ENCODE results near the gene EFCC1. TPM values are rescaled to one million over a fixed set of nuclear protein-coding genes. Genes with fewer than 3 reads are reported as not detected.

The EFCC1 gene
- total RNA-seq, 2 experiments from 2014 or later = 0.16 to 0.38 TPM

DNA sequence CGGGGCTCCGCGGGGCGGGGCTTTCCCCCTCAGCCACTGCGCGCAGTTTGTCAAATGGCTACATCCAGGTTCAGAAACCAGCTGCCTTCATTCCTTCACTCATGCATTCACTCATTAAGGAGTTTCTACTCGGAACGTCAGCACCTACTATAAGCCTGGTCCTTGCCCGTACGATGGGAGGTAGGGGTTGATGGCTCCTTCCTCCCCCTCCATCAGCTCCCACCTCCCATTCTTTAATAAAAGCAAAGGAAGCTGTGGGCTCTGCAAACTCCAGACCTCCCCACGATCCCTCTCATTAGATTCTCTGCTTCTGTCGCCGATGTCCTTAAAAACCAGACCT is 7.0 kb upstream of the EFCC1 start:
- Mint-ChIP-seq H3K4me3 (peak overlapping the region; percentile 63), H3K36me3 (ENCODE audit: low read depth) (no peaks in the 10 kb centered on the region), H3K27me3 (no peaks in the 10 kb centered on the region), H3K9me3 (no peaks in the 10 kb centered on the region), H3K4me1 (ENCODE audit: low read depth) (peaks cover 35% of the 10 kb centered on the region), H3K27ac (no peak overlapping the region)
- no peak for DNase-seq
- CTCF ChIA-PET = interaction anchor here (1.0 to 9.2 kb wide), 8 partner anchors 10 to 115 kb away, joined by 3 to 73 read pairs (median 6); partner anchors contain the start of gene ACAD9
- no peak for TF ChIP-seq CTCF (IDR thresholded peaks at IDR 0.05)
- intact Hi-C loops (cut with micrococcal nuclease) = no loop called here
- no peak for ATAC-seq
- POLR2A ChIA-PET = interaction anchor here (1.1 to 2.4 kb wide), 7 partner anchors 10 to 107 kb away, joined by 3 to 7 read pairs (median 5); no protein-coding TSS in a partner anchor

GRCh38 chr3:128994581-128995546 is 6.2 kb upstream of the EFCC1 start:
- H3K9me3 Mint-ChIP-seq = no peaks in the 10 kb centered on the region
- no peak for ATAC-seq

GRCh38 chr3:128995737-128996136 is 5.4 kb upstream of the EFCC1 start:
- CTCF ChIA-PET = interaction anchor here (0.8 to 9.2 kb wide), 6 partner anchors 8 to 120 kb away, joined by 3 to 73 read pairs (median 10); no protein-coding TSS in a partner anchor
- peaks cover 37% of the 10 kb centered on the region for H3K4me1 Mint-ChIP-seq (ENCODE audit: low read depth)
- no peak overlapping the region for H3K4me3 Mint-ChIP-seq
- POLR2A ChIA-PET = interaction anchor here (0.6 to 1.9 kb wide), 6 partner anchors 13 to 320 kb away, joined by 3 to 8 read pairs (median 4); partner anchors contain the start of gene RAB43
- H3K9me3 Mint-ChIP-seq = no peaks in the 10 kb centered on the region
- H3K27ac Mint-ChIP-seq = no peak overlapping the region
- intact Hi-C loops (cut with micrococcal nuclease) = no loop called here
- TF ChIP-seq CTCF (IDR thresholded peaks at IDR 0.05) = no peak
- peaks cover 5% of the 10 kb centered on the region for H3K27me3 Mint-ChIP-seq
- DNase-seq (no peak), ATAC-seq (no peak)
- H3K36me3 Mint-ChIP-seq (ENCODE audit: low read depth) = no peaks in the 10 kb centered on the region

More at GRCh38 chr3:128994581-128995546, 6.2 kb upstream of the EFCC1 start:
- POLR2A ChIA-PET = interaction anchor here (0.6 to 2.4 kb wide), 11 partner anchors 9 to 321 kb away, joined by 3 to 8 read pairs (median 5); partner anchors contain the start of gene RAB43
- DNase-seq = peak; percentile 33
- no peak for TF ChIP-seq CTCF (IDR thresholded peaks at IDR 0.05)
- H3K4me1 Mint-ChIP-seq (ENCODE audit: low read depth) = peaks cover 36% of the 10 kb centered on the region
- H3K27ac Mint-ChIP-seq = no peak overlapping the region
- intact Hi-C loops (cut with micrococcal nuclease) = no loop called here
- no peaks in the 10 kb centered on the region for H3K27me3 Mint-ChIP-seq
- peak overlapping the region; percentile 63 for H3K4me3 Mint-ChIP-seq
- no peaks in the 10 kb centered on the region for H3K36me3 Mint-ChIP-seq (ENCODE audit: low read depth)
- CTCF ChIA-PET = interaction anchor here (0.8 to 9.2 kb wide), 10 partner anchors 9 to 120 kb away, joined by 3 to 73 read pairs (median 6); partner anchors contain the start of gene ACAD9

DNA sequence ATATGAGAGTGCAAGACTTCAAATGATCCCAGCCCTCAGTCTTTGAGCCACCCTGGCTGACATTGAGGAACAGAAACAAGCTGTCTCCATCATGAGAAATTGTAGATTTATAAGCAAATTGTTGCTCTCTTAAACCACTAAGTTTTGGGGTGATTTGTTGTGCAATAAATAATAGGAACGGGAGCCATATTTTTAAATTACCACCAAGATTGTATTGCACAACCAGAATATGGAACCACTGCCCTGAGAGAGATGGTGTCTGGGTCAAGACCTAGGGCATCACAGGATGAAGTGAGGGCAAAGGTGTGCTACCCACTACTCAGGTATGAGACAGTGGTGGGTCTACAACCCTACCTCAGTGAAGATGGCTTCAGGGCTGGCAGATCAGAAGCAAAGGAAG is 4.9 kb upstream of the EFCC1 start:
- H3K27ac Mint-ChIP-seq = no peak overlapping the region
- H3K9me3 Mint-ChIP-seq = no peaks in the 10 kb centered on the region
- CTCF ChIA-PET = interaction anchor here (1.3 to 9.2 kb wide), 3 partner anchors 25 to 121 kb away, joined by 3 to 73 read pairs (median 15); no protein-coding TSS in a partner anchor
- no peak for TF ChIP-seq CTCF (IDR thresholded peaks at IDR 0.05)
- ATAC-seq = no peak
- H3K4me1 Mint-ChIP-seq (ENCODE audit: low read depth) = peaks cover 37% of the 10 kb centered on the region
- no peak for DNase-seq
- POLR2A ChIA-PET = interaction anchor here (0.6 to 1.9 kb wide), 4 partner anchors 8 to 320 kb away, joined by 3 to 8 read pairs (median 3); a partner anchor contains a TSS
- no peaks in the 10 kb centered on the region for H3K36me3 Mint-ChIP-seq (ENCODE audit: low read depth)
- H3K27me3 Mint-ChIP-seq = peaks cover 5% of the 10 kb centered on the region
- no peak overlapping the region for H3K4me3 Mint-ChIP-seq
- intact Hi-C loops (cut with micrococcal nuclease) = no loop called here

All from activated CD8-positive, alpha-beta T cell treated with anti-CD3 and anti-CD28 coated beads for 36 hours (primary cell).